Activated CD4-positive, alpha-beta T cell treated with anti-CD3 and anti-CD28 coated beads for 36 hours (primary cell): Measurements from ENCODE around the gene IL13RA2. TPM values are rescaled to one million over a fixed set of nuclear protein-coding genes. Genes with fewer than 3 reads are reported as not detected.

Experiments
- ATAC-seq: fragments of 200-7000 bp; cut with Tn5 transposase; one replicate; pipeline ENCODE4 v1.10.0; 2021; ENCODE audit warnings: mild to moderate bottlenecking, moderate library complexity
- CTCF ChIA-PET: fragments of 350-600 bp; sonication (Branson Sonifier 250); formaldehyde crosslinking; loops from one replicate; lab custom pipeline; 2021; ENCODE audit warnings: antibody characterized with exemption; lab: Charles Lee
- POLR2A ChIA-PET: fragments of 350-600 bp; sonication (Branson Sonifier 250); formaldehyde crosslinking; loops from one replicate; lab custom pipeline; 2021; ENCODE audit warnings: antibody characterized with exemption, inconsistent platforms; lab: Charles Lee
- DNase-seq: peaks from one replicate; pipeline ENCODE4 v3.0.0-alpha.2; 2020
- H3K27ac Mint-ChIP-seq: one replicate; pipeline ENCODE4 v1.8.0; 2021; ENCODE audit warnings: mixed read lengths
- H3K27me3 Mint-ChIP-seq: one replicate; pipeline ENCODE4 v1.8.0; 2021; ENCODE audit warnings: mixed read lengths
- H3K36me3 Mint-ChIP-seq: one replicate; pipeline ENCODE4 v1.8.0; 2021; ENCODE audit warnings: low read depth, mixed read lengths
- H3K4me1 Mint-ChIP-seq: one replicate; pipeline ENCODE4 v1.8.0; 2021; ENCODE audit warnings: mixed read lengths
- H3K4me3 Mint-ChIP-seq: one replicate; pipeline ENCODE4 v1.8.0; 2021; ENCODE audit warnings: mild to moderate bottlenecking, moderate library complexity, mixed read lengths
- H3K9me3 Mint-ChIP-seq: one replicate; pipeline ENCODE4 v1.8.0; 2021; ENCODE audit warnings: low read depth, mixed read lengths
- intact Hi-C, 2 experiments: fragments of 100-400 bp; cut with DNase I in 1 of 2; cut with micrococcal nuclease in 1 of 2; formaldehyde crosslinking; loops; one replicate each; pipeline versions ENCODE4 v1.14.2 to v1.15.1; 2022 to 2024; cut with DNase I, micrococcal nuclease
- total RNA-seq, 2 experiments: library from RNA; stranded (reverse); gene quantifications; one replicate each; pipeline ENCODE4 v1.2.3, GENCODE V29; 2021

The IL13RA2 gene, protein sequence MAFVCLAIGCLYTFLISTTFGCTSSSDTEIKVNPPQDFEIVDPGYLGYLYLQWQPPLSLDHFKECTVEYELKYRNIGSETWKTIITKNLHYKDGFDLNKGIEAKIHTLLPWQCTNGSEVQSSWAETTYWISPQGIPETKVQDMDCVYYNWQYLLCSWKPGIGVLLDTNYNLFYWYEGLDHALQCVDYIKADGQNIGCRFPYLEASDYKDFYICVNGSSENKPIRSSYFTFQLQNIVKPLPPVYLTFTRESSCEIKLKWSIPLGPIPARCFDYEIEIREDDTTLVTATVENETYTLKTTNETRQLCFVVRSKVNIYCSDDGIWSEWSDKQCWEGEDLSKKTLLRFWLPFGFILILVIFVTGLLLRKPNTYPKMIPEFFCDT
- total RNA-seq = not detected

DNA sequence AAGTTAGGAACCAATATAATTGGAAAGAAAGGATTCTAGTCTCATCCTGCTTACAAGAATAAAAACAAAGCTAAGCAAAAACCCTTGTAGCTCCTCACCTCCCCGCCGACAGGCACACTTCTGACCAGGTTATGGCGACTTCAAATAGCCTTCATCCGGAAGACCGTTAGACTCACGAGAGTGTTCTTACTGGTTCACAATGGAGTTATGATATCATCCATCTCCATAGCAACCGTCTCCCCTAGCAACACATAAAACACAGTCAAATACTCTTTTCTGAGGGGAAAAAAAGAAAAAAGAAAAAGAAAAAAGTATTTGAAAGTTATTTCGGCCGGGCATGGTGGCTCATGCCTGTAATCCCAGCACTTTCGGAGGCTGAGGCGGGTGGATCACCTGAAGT is at the start of gene IL13RA2:
IL13RA2 (minus strand) TSS at position 162 of the 400 bp plus-strand sequence. CDS start 347 bp downstream, outside the sequence.
- Mint-ChIP-seq H3K4me3 (no peak within 1 kb of the TSS), H3K4me1 (no peaks in the 10 kb centered on the region), H3K27me3 (no peaks in the 10 kb centered on the region), H3K36me3 (no peaks in the 10 kb centered on the region), H3K9me3 (no peaks in the 10 kb centered on the region), H3K27ac (no peak within 1 kb of the TSS)
- intact Hi-C loops = no loop called here
- ChIA-PET CTCF (interaction anchor here (0.6 kb wide), 1 partner anchor 1149 kb away, joined by 3 read pairs; no protein-coding TSS in a partner anchor), POLR2A (interaction anchor here (0.5 kb wide), 1 partner anchor 1842 kb away, joined by 3 read pairs; no protein-coding TSS in a partner anchor)
- ATAC-seq (no peak), DNase-seq (no peak)

DNA sequence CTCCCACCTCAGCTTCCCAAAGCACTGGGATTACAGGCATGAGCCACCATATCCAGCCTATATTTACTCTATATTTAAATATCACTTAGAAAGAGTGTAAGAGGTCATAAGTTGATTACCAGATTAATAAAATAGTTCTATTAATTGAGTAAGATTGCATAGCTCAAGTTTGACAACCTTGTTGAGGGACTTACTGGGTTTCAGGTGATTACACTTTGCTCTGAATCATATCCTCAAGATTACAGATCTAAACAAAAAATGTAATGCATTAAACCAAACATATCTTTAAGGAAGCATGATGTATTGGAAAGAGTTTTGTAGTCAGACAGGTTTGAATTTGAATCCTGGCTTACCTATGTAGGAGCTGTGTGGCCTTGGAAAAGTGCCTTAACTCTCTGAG is 47.9 kb upstream of the IL13RA2 start:
- CTCF ChIA-PET = no interaction called here

DNA sequence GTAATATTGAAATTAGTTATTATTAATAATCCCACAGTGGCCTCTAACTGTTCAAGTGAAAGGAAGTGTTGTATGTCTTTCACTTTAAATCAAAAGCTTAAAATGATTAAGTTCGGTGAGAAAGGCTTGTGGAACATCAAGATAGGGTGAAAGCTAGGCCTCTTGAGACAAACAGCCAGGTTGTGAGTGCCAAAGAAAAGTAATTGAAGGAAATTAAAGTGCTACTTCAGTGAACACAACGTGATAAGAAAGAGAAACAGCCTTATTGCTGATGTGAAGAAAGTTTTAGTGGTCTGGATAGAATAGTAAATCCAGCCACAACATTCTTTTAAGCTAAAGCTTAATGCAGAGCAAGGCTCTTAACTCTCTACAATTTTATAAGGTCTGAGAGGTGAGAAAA is 42.6 kb upstream of the IL13RA2 start:
- ATAC-seq (no peak), DNase-seq (no peak)
- Mint-ChIP-seq H3K9me3 (no peaks in the 10 kb centered on the region), H3K4me1 (no peaks in the 10 kb centered on the region), H3K27me3 (no peaks in the 10 kb centered on the region), H3K36me3 (no peaks in the 10 kb centered on the region), H3K27ac (no peak overlapping the region), H3K4me3 (no peak overlapping the region)
- ChIA-PET CTCF (no interaction called here), POLR2A (no interaction called here)
- intact Hi-C loops = no loop called here

More for the DNA sequence above, 47.9 kb upstream of the IL13RA2 start:
- intact Hi-C loops = no loop called here
- POLR2A ChIA-PET = no interaction called here
- H3K4me3 Mint-ChIP-seq = no peak overlapping the region
- H3K27me3 Mint-ChIP-seq = no peaks in the 10 kb centered on the region
- H3K9me3 Mint-ChIP-seq = peaks cover 2% of the 10 kb centered on the region
- no peaks in the 10 kb centered on the region for H3K4me1 Mint-ChIP-seq
- DNase-seq = no peak
- ATAC-seq = no peak
- no peaks in the 10 kb centered on the region for H3K36me3 Mint-ChIP-seq
- H3K27ac Mint-ChIP-seq = no peak overlapping the region

GRCh38 chrX:115058276-115058675 is 40.9 kb upstream of the IL13RA2 start:
- no peak for ATAC-seq
- no peak for DNase-seq
- no peaks in the 10 kb centered on the region for H3K36me3 Mint-ChIP-seq
- no peaks in the 10 kb centered on the region for H3K4me1 Mint-ChIP-seq
- H3K27ac Mint-ChIP-seq = no peak overlapping the region
- no peaks in the 10 kb centered on the region for H3K9me3 Mint-ChIP-seq
- ChIA-PET CTCF (no interaction called here), POLR2A (no interaction called here)
- H3K27me3 Mint-ChIP-seq = no peaks in the 10 kb centered on the region
- intact Hi-C loops = no loop called here
- no peak overlapping the region for H3K4me3 Mint-ChIP-seq

GRCh38 chrX:115054876-115055275 is 37.5 kb upstream of the IL13RA2 start:
- POLR2A ChIA-PET = no interaction called here
- Mint-ChIP-seq H3K4me3 (no peak overlapping the region), H3K4me1 (no peaks in the 10 kb centered on the region), H3K36me3 (no peaks in the 10 kb centered on the region), H3K27ac (no peak overlapping the region), H3K27me3 (no peaks in the 10 kb centered on the region), H3K9me3 (no peaks in the 10 kb centered on the region)
- CTCF ChIA-PET = no interaction called here
- intact Hi-C loops = no loop called here
- DNase-seq = no peak
- ATAC-seq = no peak

DNA sequence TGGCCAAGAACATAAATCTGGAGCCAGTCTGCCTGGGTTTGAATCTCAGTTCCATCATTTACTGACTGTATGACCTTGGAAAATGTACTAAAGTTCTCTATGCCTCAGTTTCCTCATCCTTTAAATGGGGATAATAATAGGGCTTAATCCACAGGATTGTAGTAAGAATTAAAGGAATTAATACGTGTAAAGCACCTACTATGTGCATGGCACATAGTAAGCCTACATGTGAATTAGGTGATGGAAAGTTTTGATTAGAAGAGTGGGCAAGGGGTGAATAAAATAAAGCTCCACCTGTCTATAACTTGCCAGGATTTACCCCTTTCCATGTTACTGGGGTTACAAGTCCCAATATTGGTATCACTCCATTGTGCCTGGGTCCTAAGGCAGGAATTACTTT is 35.8 kb upstream of the IL13RA2 start:
- no peaks in the 10 kb centered on the region for H3K9me3 Mint-ChIP-seq
- no peak overlapping the region for H3K27ac Mint-ChIP-seq
- DNase-seq (no peak), ATAC-seq (no peak)
- CTCF ChIA-PET = no interaction called here
- POLR2A ChIA-PET = no interaction called here
- H3K36me3 Mint-ChIP-seq = no peaks in the 10 kb centered on the region
- intact Hi-C loops = no loop called here
- H3K4me1 Mint-ChIP-seq = no peaks in the 10 kb centered on the region
- H3K27me3 Mint-ChIP-seq = no peaks in the 10 kb centered on the region
- no peak overlapping the region for H3K4me3 Mint-ChIP-seq

DNA sequence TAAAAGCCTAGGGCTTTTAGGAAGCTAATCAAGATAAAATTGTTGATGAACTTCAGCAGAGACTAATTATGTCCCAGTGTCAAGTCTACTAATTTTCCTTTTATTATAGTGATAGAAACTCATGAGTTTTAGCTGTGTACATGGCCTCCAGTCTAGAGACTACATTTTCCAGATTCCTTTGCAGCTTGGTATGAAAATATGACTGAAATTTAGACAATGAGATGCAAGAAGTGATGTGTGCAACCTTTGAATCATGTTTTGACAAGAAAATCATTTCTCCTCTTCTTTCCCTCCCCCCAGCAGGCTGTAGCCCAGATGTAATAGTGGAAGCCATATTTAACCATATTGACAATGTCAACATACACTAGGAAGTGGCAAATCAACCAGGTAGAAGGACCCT is 30.3 kb upstream of the IL13RA2 start:
- no peaks in the 10 kb centered on the region for H3K9me3 Mint-ChIP-seq
- ChIA-PET POLR2A (no interaction called here), CTCF (no interaction called here)
- ATAC-seq = no peak
- H3K36me3 Mint-ChIP-seq = no peaks in the 10 kb centered on the region
- no peaks in the 10 kb centered on the region for H3K4me1 Mint-ChIP-seq
- H3K27me3 Mint-ChIP-seq = no peaks in the 10 kb centered on the region
- DNase-seq = no peak
- H3K27ac Mint-ChIP-seq = no peak overlapping the region
- intact Hi-C loops = no loop called here
- no peak overlapping the region for H3K4me3 Mint-ChIP-seq

DNA sequence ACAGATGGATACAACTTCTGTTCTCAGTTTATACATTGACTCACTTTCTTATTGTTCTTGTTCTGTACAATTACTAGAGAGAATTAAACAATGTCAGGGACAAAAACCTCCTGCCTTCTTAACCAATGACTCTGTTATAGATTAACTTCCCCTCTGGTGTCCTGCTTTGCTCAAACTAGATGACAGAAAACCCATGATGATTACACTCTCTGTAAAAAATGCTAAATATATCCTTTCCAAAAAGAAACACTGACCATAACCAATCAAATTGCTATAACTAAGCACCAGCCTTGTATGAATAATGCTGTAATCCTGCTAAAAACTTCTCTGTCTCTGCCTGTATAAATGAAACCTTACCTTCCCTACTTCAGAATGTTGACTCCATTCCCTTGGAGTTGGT is 29.8 kb upstream of the IL13RA2 start:
- intact Hi-C loops = no loop called here

DNA sequence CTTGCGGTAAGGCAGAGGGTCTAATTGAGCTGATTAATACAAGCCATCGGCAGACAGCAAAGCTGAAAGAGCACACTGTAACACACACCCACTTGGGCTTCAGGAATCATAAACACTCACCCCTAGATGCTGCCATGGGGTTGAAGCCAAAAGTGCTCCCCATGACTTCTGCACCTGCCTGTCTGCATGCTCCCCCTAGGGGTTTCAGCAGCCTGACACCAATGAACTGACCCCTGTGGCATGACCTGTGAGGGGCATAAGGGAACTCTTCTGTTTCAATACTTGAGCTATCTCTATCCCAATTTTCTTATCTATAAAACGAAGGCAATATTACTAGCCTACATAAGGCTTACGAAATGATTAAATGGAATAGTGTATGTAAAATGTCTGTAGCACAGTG is 23.0 kb upstream of the IL13RA2 start:
- Mint-ChIP-seq H3K36me3 (no peaks in the 10 kb centered on the region), H3K4me3 (no peak overlapping the region), H3K4me1 (no peaks in the 10 kb centered on the region), H3K27ac (no peak overlapping the region), H3K9me3 (no peaks in the 10 kb centered on the region), H3K27me3 (no peaks in the 10 kb centered on the region)
- ChIA-PET CTCF (no interaction called here), POLR2A (no interaction called here)
- ATAC-seq (no peak), DNase-seq (no peak)
- intact Hi-C loops = no loop called here

More for the DNA sequence above, 29.8 kb upstream of the IL13RA2 start:
- no peak overlapping the region for H3K4me3 Mint-ChIP-seq
- H3K27me3 Mint-ChIP-seq = no peaks in the 10 kb centered on the region
- H3K9me3 Mint-ChIP-seq = no peaks in the 10 kb centered on the region
- ATAC-seq (no peak), DNase-seq (no peak)
- ChIA-PET POLR2A (no interaction called here), CTCF (no interaction called here)
- no peaks in the 10 kb centered on the region for H3K36me3 Mint-ChIP-seq
- H3K4me1 Mint-ChIP-seq = no peaks in the 10 kb centered on the region
- no peak overlapping the region for H3K27ac Mint-ChIP-seq

GRCh38 chrX:115038406-115038805 is 21.0 kb upstream of the IL13RA2 start:
- H3K36me3 Mint-ChIP-seq = no peaks in the 10 kb centered on the region
- no peak overlapping the region for H3K4me3 Mint-ChIP-seq
- DNase-seq (no peak), ATAC-seq (no peak)
- no peaks in the 10 kb centered on the region for H3K4me1 Mint-ChIP-seq
- no peaks in the 10 kb centered on the region for H3K27me3 Mint-ChIP-seq
- intact Hi-C loops = no loop called here
- CTCF ChIA-PET = no interaction called here
- POLR2A ChIA-PET = no interaction called here
- H3K9me3 Mint-ChIP-seq = no peaks in the 10 kb centered on the region
- H3K27ac Mint-ChIP-seq = no peak overlapping the region

- Mint-ChIP-seq H3K27me3 (no peaks in the 10 kb centered on the region), H3K36me3 (no peaks in the 10 kb centered on the region), H3K4me3 (no peak overlapping the region), H3K4me1 (no peaks in the 10 kb centered on the region), H3K9me3 (no peaks in the 10 kb centered on the region), H3K27ac (no peak overlapping the region)
- CTCF ChIA-PET = no interaction called here
- intact Hi-C loops = no loop called here
- no peak for ATAC-seq
- DNase-seq = no peak
- POLR2A ChIA-PET = no interaction called here
Observed at GRCh38 chrX:115036029-115036428, 18.6 kb upstream of the IL13RA2 start.

DNA sequence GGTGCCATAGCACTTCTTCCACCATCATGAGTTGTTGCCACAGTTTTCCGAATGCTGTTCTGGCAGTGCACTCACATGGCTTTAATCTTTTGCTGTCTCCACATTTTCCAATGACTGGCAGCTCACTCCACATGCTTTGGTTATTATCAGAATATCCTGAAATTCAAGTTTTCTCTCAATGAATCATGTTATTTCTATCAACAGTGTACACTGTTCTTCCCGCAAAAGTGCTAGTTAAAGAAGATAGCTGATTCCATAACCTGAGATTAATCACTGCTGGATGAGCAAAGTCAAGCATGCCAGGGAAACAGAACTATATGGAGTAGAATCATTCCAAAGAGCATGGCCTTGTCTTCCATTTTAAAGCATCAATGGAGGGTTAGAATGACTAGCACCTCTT is 14.6 kb upstream of the IL13RA2 start:
- no peaks in the 10 kb centered on the region for H3K27me3 Mint-ChIP-seq
- H3K27ac Mint-ChIP-seq = no peak overlapping the region
- ChIA-PET POLR2A (no interaction called here), CTCF (no interaction called here)
- DNase-seq (no peak), ATAC-seq (no peak)
- H3K9me3 Mint-ChIP-seq = no peaks in the 10 kb centered on the region
- no peaks in the 10 kb centered on the region for H3K36me3 Mint-ChIP-seq
- no peak overlapping the region for H3K4me3 Mint-ChIP-seq
- intact Hi-C loops = no loop called here
- no peaks in the 10 kb centered on the region for H3K4me1 Mint-ChIP-seq
